Retinal pigment epithelial cell (primary cell): ENCODE results near the gene RBM15.

ENCODE experiments used
- DNase-seq: peaks from one replicate; pipeline ENCODE4 v3.0.0-alpha.2; 2010; ENCODE audit warnings: low read depth
- H3K4me3 ChIP-seq: 2 replicates; pipeline ENCODE4 v1.5.1; 2011; ENCODE audit warnings: mild to moderate bottlenecking, low read length, control low read depth, moderate library complexity
- TF ChIP-seq, protein P1 (sequence below): conservative IDR thresholded peaks from 2 replicates; pipeline ENCODE4 v1.5.1; 2011; ENCODE audit warnings: low read depth, low read length, control low read depth, inconsistent platforms

Gene RBM15

GRCh38 chr1:110341146-110341871 is 2.1 kb downstream of the RBM15 start:
- TF ChIP-seq, protein P1, sequence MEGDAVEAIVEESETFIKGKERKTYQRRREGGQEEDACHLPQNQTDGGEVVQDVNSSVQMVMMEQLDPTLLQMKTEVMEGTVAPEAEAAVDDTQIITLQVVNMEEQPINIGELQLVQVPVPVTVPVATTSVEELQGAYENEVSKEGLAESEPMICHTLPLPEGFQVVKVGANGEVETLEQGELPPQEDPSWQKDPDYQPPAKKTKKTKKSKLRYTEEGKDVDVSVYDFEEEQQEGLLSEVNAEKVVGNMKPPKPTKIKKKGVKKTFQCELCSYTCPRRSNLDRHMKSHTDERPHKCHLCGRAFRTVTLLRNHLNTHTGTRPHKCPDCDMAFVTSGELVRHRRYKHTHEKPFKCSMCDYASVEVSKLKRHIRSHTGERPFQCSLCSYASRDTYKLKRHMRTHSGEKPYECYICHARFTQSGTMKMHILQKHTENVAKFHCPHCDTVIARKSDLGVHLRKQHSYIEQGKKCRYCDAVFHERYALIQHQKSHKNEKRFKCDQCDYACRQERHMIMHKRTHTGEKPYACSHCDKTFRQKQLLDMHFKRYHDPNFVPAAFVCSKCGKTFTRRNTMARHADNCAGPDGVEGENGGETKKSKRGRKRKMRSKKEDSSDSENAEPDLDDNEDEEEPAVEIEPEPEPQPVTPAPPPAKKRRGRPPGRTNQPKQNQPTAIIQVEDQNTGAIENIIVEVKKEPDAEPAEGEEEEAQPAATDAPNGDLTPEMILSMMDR = no peak
- peak overlapping the region; percentile 27 for H3K4me3 ChIP-seq

GRCh38 chr1:110341872-110342331 is 2.7 kb downstream of the RBM15 start:
- TF ChIP-seq, protein P1 = no peak
- H3K4me3 ChIP-seq = peak overlapping the region; percentile 27
- no peak for DNase-seq

More at GRCh38 chr1:110341146-110341871, 2.1 kb downstream of the RBM15 start:
- DNase-seq = no peak

DNA sequence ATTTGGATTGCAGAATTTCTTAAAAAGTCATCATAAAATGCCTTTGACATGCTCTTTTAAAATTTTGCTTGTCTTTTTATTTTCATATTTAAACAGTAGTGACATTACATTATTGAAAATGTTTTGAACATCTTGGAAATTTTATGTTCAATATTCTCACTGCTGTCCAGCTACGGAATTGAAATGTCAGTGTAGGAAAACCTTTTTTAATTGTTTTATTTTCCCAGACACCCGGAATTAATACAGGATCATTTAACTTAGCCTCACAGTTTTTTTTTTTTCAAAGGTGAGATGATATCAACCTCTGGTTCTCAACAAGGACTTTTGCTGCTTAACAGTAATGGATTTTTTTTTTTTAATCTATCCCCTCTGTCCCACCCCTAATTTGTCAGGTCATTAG is 4.1 kb downstream of the RBM15 start:
- DNase-seq = no peak
- TF ChIP-seq, protein P1 = no peak
- H3K4me3 ChIP-seq = no peak overlapping the region

DNA sequence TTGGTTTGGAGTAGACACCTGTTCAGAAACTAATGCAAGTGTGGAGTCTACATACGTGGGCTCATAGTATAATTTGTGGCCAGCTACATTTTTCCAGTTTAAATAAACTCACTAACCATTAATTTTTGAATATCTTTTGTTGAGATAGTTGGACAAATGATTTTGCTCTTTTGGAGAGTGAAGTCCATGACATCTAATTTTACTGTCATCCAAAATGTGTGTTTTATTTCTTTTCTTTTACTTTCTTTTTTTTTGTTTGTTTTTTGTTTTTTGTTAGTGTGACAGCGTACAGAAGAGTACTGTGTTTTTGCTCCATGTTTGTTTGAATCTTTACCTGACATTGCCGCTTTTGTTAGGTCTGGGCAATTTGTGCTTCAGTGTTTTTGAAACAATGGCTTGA is 5.0 kb downstream of the RBM15 start:
- TF ChIP-seq, protein P1 = no peak
- no peak overlapping the region for H3K4me3 ChIP-seq
- no peak for DNase-seq

- TF ChIP-seq, protein P1 = no peak
- DNase-seq = no peak
- H3K4me3 ChIP-seq = no peak overlapping the region
Measured at GRCh38 chr1:110345480-110345879, 6.3 kb downstream of the RBM15 start.

DNA sequence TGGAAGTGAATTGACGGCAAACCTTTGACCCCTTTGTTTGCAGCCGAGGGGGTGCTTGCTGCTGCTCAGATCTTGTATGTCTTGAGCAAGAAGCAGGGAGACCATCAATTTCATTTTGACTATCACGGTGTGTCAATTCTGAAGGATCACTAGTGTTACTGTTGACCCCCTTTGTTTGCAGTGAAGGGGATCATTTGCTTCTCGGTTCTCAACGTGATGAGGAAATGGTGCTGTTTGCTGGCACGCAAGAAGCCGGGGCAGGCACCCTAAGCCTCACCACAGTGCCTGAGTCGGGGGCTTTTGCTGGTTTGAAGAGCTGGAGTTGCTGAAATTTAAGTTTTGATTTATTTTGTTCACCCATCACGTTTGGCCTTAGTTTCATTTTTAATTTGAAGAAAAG is 7.5 kb downstream of the RBM15 start:
- no peak for DNase-seq
- TF ChIP-seq, protein P1 = no peak
- H3K4me3 ChIP-seq = no peak overlapping the region
